OCI-LY7 (cell line): Measurements from ENCODE around the gene AIRE. TPM values are rescaled to one million over a fixed set of nuclear protein-coding genes. Genes with fewer than 3 reads are reported as not detected.

ENCODE experiments used
- BruUV-seq: library from RNA; stranded (reverse); fragments of 400-500 nt; replicated peaks from 2 replicates; lab custom pipeline; 2021; lab: Mats Ljungman, UMichigan
- CTCF ChIA-PET: fragments of 300-600 bp; sonication (Branson Sonifier 250); formaldehyde crosslinking; loops from one replicate; lab custom pipeline; 2022; ENCODE audit warnings: antibody characterized with exemption; ENCODE audit not compliant: unreplicated experiment; lab: Charles Lee
- POLR2A ChIA-PET: fragments of 300-600 bp; sonication (Branson Sonifier 250); formaldehyde crosslinking; loops from one replicate; lab custom pipeline; 2022; ENCODE audit warnings: antibody characterized with exemption; lab: Charles Lee
- DNase-seq: peaks from one replicate; pipeline ENCODE4 v3.0.0-alpha.2; 2015; ENCODE audit warnings: low spot score
- H2AFZ ChIP-seq: fragments of 200-600 bp; sonication (generic), shearing (Covaris generic); 2 replicates; pipeline ENCODE4 v1.6.1; 2014; ENCODE audit warnings: mild to moderate bottlenecking, antibody characterized with exemption, low read length, moderate library complexity
- H3K27ac ChIP-seq: fragments of 200-600 bp; sonication (generic); 2 replicates; pipeline ENCODE4 v1.5.1; 2014; ENCODE audit warnings: mixed run types, low read depth, mild to moderate bottlenecking, moderate library complexity, low read length, inconsistent platforms; ENCODE audit not compliant: poor library complexity, severe bottlenecking
- H3K36me3 ChIP-seq: fragments of 200-600 bp; sonication (generic); 2 replicates; pipeline ENCODE4 v1.6.1; 2014; ENCODE audit warnings: mild to moderate bottlenecking, antibody characterized with exemption, low read length, moderate library complexity, mixed read lengths; ENCODE audit not compliant: insufficient read depth
- H3K4me1 ChIP-seq: fragments of 200-600 bp; sonication (generic); 2 replicates; pipeline ENCODE4 v1.5.1; 2014; ENCODE audit warnings: mild to moderate bottlenecking, low read length; ENCODE audit not compliant: insufficient read depth, poor library complexity, severe bottlenecking
- H3K4me2 ChIP-seq: fragments of 200-600 bp; sonication (generic); 2 replicates; pipeline ENCODE4 v1.6.1; 2014; ENCODE audit warnings: mild to moderate bottlenecking, low read length
- H3K4me3 ChIP-seq: fragments of 200-600 bp; sonication (generic); 2 replicates; pipeline ENCODE4 v1.5.1; 2014; ENCODE audit warnings: mild to moderate bottlenecking, low read depth, low read length; ENCODE audit not compliant: poor library complexity, severe bottlenecking
- H3K79me2 ChIP-seq: fragments of 200-600 bp; sonication (generic); 2 replicates; pipeline ENCODE4 v1.6.1; 2016; ENCODE audit warnings: low read depth, mild to moderate bottlenecking, low read length, moderate library complexity, mixed read lengths; ENCODE audit not compliant: insufficient read depth
- H3K9me2 ChIP-seq: fragments of 200-600 bp; sonication (generic); 2 replicates; pipeline ENCODE4 v1.6.1; 2016; ENCODE audit warnings: mild to moderate bottlenecking, low read length, mixed read lengths; ENCODE audit not compliant: insufficient read depth
- H3K9me3 ChIP-seq: fragments of 200-600 bp; sonication (generic); 2 replicates; pipeline ENCODE4 v1.6.1; 2014; ENCODE audit warnings: mild to moderate bottlenecking, mixed run types, low read length, mixed read lengths
- H4K20me1 ChIP-seq: fragments of 200-600 bp; sonication (generic); 2 replicates; pipeline ENCODE4 v1.6.1; 2014; ENCODE audit warnings: mild to moderate bottlenecking, antibody characterized with exemption, low read length, moderate library complexity, mixed read lengths; ENCODE audit not compliant: insufficient read depth
- CTCF ChIP-seq: fragments of 200-600 bp; sonication (generic); conservative IDR thresholded peaks from 2 replicates; pipeline ENCODE4 v1.5.1; 2014; ENCODE audit warnings: mild to moderate bottlenecking, antibody characterized with exemption, low read length, moderate library complexity, mixed read lengths
- EZH2phosphoT487 ChIP-seq: fragments of 200-600 bp; sonication (generic); IDR thresholded peaks from 2 replicates; pipeline ENCODE4 v1.6.1; 2018; ENCODE audit warnings: low read depth, borderline replicate concordance, mild to moderate bottlenecking, mixed run types, antibody characterized with exemption, low read length, moderate library complexity, mixed read lengths
- intact Hi-C: fragments of 100-400 bp; cut with micrococcal nuclease; formaldehyde crosslinking; loops from one replicate; pipeline ENCODE4 v1.10.0; 2022; ENCODE audit not compliant: unreplicated experiment
- total RNA-seq, 2 experiments: library from RNA; depleted of rRNA in 1 of 2; stranded (reverse); fragments of >200 nt in 1 of 2; shearing (Covaris generic) in 1 of 2; gene quantifications; 2 replicates each; pipeline ENCODE4 v1.2.3, GENCODE V29; 2014 to 2022

Gene AIRE
- total RNA-seq, 2 experiments from 2014 or later: not detected

GRCh38 chr21:44289381-44290010, 3.8 kb downstream of the AIRE start:
- no peaks in the 10 kb centered on the region for H3K79me2 ChIP-seq
- DNase-seq: no peak
- no peak overlapping the region for H2AFZ ChIP-seq
- H3K4me1 ChIP-seq: peaks cover 2% of the 10 kb centered on the region
- H3K27ac ChIP-seq: no peak overlapping the region
- intact Hi-C loops: no loop called here
- CTCF ChIA-PET: no interaction called here
- no peaks in the 10 kb centered on the region for H3K9me3 ChIP-seq
- H3K9me2 ChIP-seq: no peaks in the 10 kb centered on the region
- no peaks in the 10 kb centered on the region for H3K36me3 ChIP-seq
- POLR2A ChIA-PET: no interaction called here
- no peak for TF ChIP-seq CTCF
- no peak for TF ChIP-seq EZH2phosphoT487
- H4K20me1 ChIP-seq: no peaks in the 10 kb centered on the region
- BruUV-seq: no TSS peak
- no peak overlapping the region for H3K4me3 ChIP-seq
- no peak overlapping the region for H3K4me2 ChIP-seq

GRCh38 chr21:44290327-44291077, 4.8 kb downstream of the AIRE start:
- Histone ChIP-seq H3K9me3 (no peaks in the 10 kb centered on the region), H3K27ac (no peak overlapping the region), H2AFZ (no peak overlapping the region), H3K4me2 (no peak overlapping the region), H3K4me1 (peaks cover 13% of the 10 kb centered on the region), H3K36me3 (no peaks in the 10 kb centered on the region), H3K79me2 (no peaks in the 10 kb centered on the region), H4K20me1 (no peaks in the 10 kb centered on the region), H3K4me3 (no peak overlapping the region), H3K9me2 (no peaks in the 10 kb centered on the region)
- intact Hi-C loops: no loop called here
- DNase-seq: no peak
- CTCF ChIA-PET: no interaction called here
- POLR2A ChIA-PET: interaction anchor here (0.6 kb wide), 1 partner anchor 14 kb away, joined by 4 read pairs; no protein-coding TSS in a partner anchor
- no TSS peak for BruUV-seq
- no peak for TF ChIP-seq EZH2phosphoT487
- TF ChIP-seq CTCF: no peak
